Transverse colon (tissue), 4 donors: Measurements from ENCODE around the gene NCKAP5L. TPM values are rescaled to one million over a fixed set of nuclear protein-coding genes. Genes with fewer than 3 reads are reported as not detected.
A peak's percentile ranks its signal among the peaks of the same experiment; 100 is the strongest.

Experiments
- DNase-seq: peaks from one replicate; pipeline ENCODE4 v3.0.0-alpha.2; 2019
- H3K27ac ChIP-seq, 4 donors: fragments of 200-600 bp; sonication (generic); 2 replicates each; pipeline ENCODE4 v1.5.1; 2016 to 2018; ENCODE audit warnings: inconsistent platforms in 4 of 4
- H3K27me3 ChIP-seq: fragments of 200-600 bp; sonication (generic); 2 replicates; pipeline ENCODE4 v1.5.1; 2017; ENCODE audit warnings: inconsistent platforms
- H3K36me3 ChIP-seq, 4 donors: fragments of 200-600 bp; sonication (generic); 2 replicates each; pipeline ENCODE4 v1.5.1; 2017 to 2019; ENCODE audit warnings: inconsistent platforms in 4 of 4
- H3K4me1 ChIP-seq, 4 donors: fragments of 200-600 bp; sonication (generic); 2 replicates each; pipeline ENCODE4 v1.5.1; 2017 to 2020; ENCODE audit warnings: inconsistent platforms in 4 of 4
- H3K4me3 ChIP-seq, 4 donors: fragments of 200-600 bp; sonication (generic); 1 replicate in 1 of 4; 2 replicates in 3 of 4; pipeline versions ENCODE4 v1.5.1 to v1.6.1; 2017 to 2019; ENCODE audit warnings: inconsistent platforms in 4 of 4
- H3K9me3 ChIP-seq, 2 donors: fragments of 200-600 bp; sonication (generic); 2 replicates each; pipeline ENCODE4 v1.5.1; 2017 to 2019; ENCODE audit warnings: inconsistent platforms in 2 of 2
- CTCF ChIP-seq, 5 experiments: fragments of 200-600 bp in 3 of 5; fragments of 450-650 bp in 2 of 5; sonication (generic) in 3 of 5; IDR thresholded peaks; 1 replicate in 2 of 5; 2 replicates in 3 of 5; pipeline ENCODE4 v1.5.1; 2016 to 2017; ENCODE audit warnings: antibody characterized with exemption in 5 of 5, inconsistent platforms in 3 of 5, mild to moderate bottlenecking in 2 of 5, moderate library complexity in 1 of 5
- EP300 ChIP-seq: sonication (generic); formaldehyde crosslinking; IDR thresholded peaks from one replicate; pipeline ENCODE4 v1.6.1; 2017; ENCODE audit warnings: antibody characterized with exemption, low read depth
- POLR2A ChIP-seq: fragments of 450-650 bp; IDR thresholded peaks from one replicate; pipeline ENCODE4 v1.6.1; 2016; ENCODE audit warnings: antibody characterized with exemption, mild to moderate bottlenecking, moderate library complexity
- POLR2AphosphoS5 ChIP-seq, 3 donors: sonication (generic); formaldehyde crosslinking; IDR thresholded peaks; one replicate each; pipeline ENCODE4 v1.6.1; 2016; ENCODE audit warnings: antibody characterized with exemption in 3 of 3
- WGBS, 2 donors: methylation state at CpG; one replicate each; pipeline ENCODE4 v1.1.5; 2018; ENCODE audit warnings: low coverage in 1 of 2; 5-methylcytosine and 5-hydroxymethylcytosine counted together
- in situ Hi-C, 4 donors: fragments of 200-750 bp; cut with MboI; loops; one replicate each; pipeline versions ENCODE4 v1.15.0 to v1.15.1; 2017; ENCODE audit warnings: low sequenced_read_pairs in 3 of 4, low pct_ligation_motif_present in 1 of 4, low pct_unique_long_range_greater_than_20kb in 1 of 4
- intact Hi-C: fragments of 100-400 bp; cut with DNase I; formaldehyde crosslinking; loops from one replicate; pipeline ENCODE4 v1.15.1; 2023; ENCODE audit warnings: low total_unique reads
- total RNA-seq, 4 donors: library from RNA; depleted of rRNA; stranded (reverse); fragments of >200 nt; gene quantifications; one replicate each; pipeline ENCODE4 v1.1.0, GENCODE V29; 2016

Gene NCKAP5L
- total RNA-seq, 4 donors from 2014 or later, result 3.4 to 5.1 (median 4.2) TPM

GRCh38 chr12:49779581-49779980 lies 48.6 kb downstream of the NCKAP5L start:
- H3K27ac ChIP-seq, result no peak overlapping the region
- intact Hi-C loops (no loop called here), in situ Hi-C loops (loop anchor here in 2 of 4 donors (5.0 to 10.0 kb wide), 2 partner anchors 53 to 55 kb away; no protein-coding TSS in a partner anchor)
- H3K36me3 ChIP-seq, result no peaks in the 10 kb centered on the region
- 56 to 85% methylated on average over 2 of the region's 2 CpGs for WGBS, 2 donors
- no peaks in the 10 kb centered on the region for H3K27me3 ChIP-seq
- peaks cover 0 to 18% (median 0%) of the 10 kb centered on the region in 4 donors for H3K4me1 ChIP-seq
- no peak for DNase-seq
- TF ChIP-seq POLR2AphosphoS5 (IDR thresholded peaks at IDR 0.05), result no peak
- TF ChIP-seq EP300, result no peak
- no peak for TF ChIP-seq POLR2A
- no peak for TF ChIP-seq CTCF (IDR thresholded peaks at IDR 0.05)
- no peaks in the 10 kb centered on the region for H3K9me3 ChIP-seq
- H3K4me3 ChIP-seq, result no peak overlapping the region

DNA sequence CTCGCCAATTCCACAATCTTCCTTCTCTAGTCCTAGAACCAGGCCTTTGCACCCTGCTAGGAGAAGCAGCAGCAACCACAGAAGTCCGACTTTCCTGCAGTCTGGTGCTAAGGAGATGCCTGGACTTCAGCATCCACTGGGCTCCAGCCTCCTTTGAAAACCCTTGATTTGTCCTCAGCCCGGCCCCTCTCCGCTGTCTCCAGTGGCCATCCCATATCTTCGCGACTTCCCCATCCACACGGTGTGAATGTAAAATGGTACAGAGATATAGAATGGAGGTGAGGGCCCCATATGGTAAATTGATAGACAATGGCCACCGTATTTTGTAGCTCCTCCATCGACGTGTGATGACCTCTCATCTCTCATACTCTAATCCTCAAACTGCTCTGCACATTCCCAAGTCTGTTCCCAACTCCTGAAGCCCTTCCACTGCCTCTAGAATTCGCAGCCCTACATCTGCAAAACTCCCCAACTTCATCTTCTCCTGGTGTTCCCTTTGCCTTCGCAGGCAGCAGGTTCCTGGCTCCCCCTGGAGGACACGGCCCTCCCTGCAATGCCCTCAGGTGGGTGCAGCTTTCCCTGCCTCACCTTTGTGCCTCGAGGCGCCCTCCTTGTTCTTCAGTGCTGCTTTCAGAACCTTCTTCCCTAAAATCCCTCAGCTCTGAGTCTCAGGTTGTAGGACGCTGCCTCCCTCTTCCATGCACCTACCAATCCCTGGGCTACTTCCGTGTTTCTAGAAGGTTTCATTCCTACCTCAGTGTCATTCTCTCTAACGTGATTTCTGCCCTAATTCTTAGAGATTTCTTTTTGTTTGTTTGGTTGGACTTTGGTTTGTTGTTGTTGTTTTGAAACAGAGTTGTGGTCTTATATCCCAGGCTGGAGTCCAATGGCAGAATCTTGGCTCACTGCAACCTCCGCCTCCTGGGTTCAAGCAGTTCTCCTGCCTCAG lies 50.1 kb downstream of the NCKAP5L start:
- Histone ChIP-seq H3K27ac (no peak overlapping the region), H3K9me3 (no peaks in the 10 kb centered on the region), H3K27me3 (no peaks in the 10 kb centered on the region), H3K4me3 (no peak overlapping the region), H3K4me1 (peaks cover 0 to 5% (median 0%) of the 10 kb centered on the region in 4 donors), H3K36me3 (no peaks in the 10 kb centered on the region)
- DNase-seq, result peak; percentile 75
- TF ChIP-seq CTCF (IDR thresholded peaks at IDR 0.05), result peak; percentile 64 to 80 (median 71)
- no peak for TF ChIP-seq EP300
- in situ Hi-C loops (loop anchor here in 2 of 4 donors (5.0 to 10.0 kb wide), 2 partner anchors 54 to 57 kb away; no protein-coding TSS in a partner anchor), intact Hi-C loops (no loop called here)
- 52 to 76% methylated on average over 3 to 19 of the region's 19 CpGs for WGBS, 2 donors

DNA sequence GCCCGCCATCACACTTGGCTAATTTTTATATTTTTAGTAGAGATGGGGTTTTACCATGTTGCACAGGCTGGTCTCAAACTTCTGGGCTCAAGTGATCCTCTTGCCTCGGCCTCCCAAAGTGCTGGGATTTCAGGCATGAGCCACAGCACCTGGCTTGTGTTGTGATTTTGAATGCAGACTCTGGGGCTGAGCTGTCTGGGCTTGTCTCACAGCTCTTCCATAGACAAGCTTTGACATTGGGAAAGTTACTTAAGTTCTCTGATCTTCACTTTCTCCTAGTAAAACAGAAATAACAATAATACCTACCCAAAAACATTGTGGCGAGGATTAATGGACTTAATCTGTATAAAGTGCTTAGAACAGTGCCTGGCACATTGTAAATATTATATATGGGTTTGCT lies 50.9 kb downstream of the NCKAP5L start:
- Histone ChIP-seq H3K27me3 (no peaks in the 10 kb centered on the region), H3K4me3 (no peak overlapping the region), H3K4me1 (peaks cover 0 to 5% (median 0%) of the 10 kb centered on the region in 4 donors), H3K27ac (no peak overlapping the region), H3K9me3 (no peaks in the 10 kb centered on the region), H3K36me3 (no peaks in the 10 kb centered on the region)
- intact Hi-C loops, result no loop called here
- TF ChIP-seq CTCF (IDR thresholded peaks at IDR 0.05), result no peak
- TF ChIP-seq EP300, result no peak
- no peak for TF ChIP-seq POLR2A
- TF ChIP-seq POLR2AphosphoS5 (IDR thresholded peaks at IDR 0.05), result no peak
- DNase-seq, result no peak
- in situ Hi-C loops, result loop anchor here in 2 of 4 donors (5.0 to 10.0 kb wide), 2 partner anchors 55 to 57 kb away; no protein-coding TSS in a partner anchor
- 83 to 88% methylated on average over 1 to 3 of the region's 3 CpGs for WGBS, 2 donors

- 78 to 80% methylated on average over 2 to 5 of the region's 5 CpGs for WGBS, 2 donors
- H3K27ac ChIP-seq, result no peak overlapping the region
- no peaks in the 10 kb centered on the region for H3K36me3 ChIP-seq
- no peak for TF ChIP-seq POLR2AphosphoS5 (IDR thresholded peaks at IDR 0.05)
- in situ Hi-C loops (loop anchor here in 2 of 4 donors (5.0 to 10.0 kb wide), 2 partner anchors 55 to 58 kb away; no protein-coding TSS in a partner anchor), intact Hi-C loops (no loop called here)
- DNase-seq, result no peak
- H3K27me3 ChIP-seq, result no peaks in the 10 kb centered on the region
- H3K4me1 ChIP-seq, result peaks cover 0 to 5% (median 0%) of the 10 kb centered on the region in 4 donors
- H3K9me3 ChIP-seq, result no peaks in the 10 kb centered on the region
- H3K4me3 ChIP-seq, result no peak overlapping the region
Measured at GRCh38 chr12:49776858-49777257, 51.4 kb downstream of the NCKAP5L start.
